Panc1 (cell line): Measurements from ENCODE around the gene MYO1B.

ENCODE experiments used
- CTCF ChIP-seq: fragments of 450-650 bp; IDR thresholded peaks from 2 replicates; pipeline ENCODE4 v1.5.1; 2017; ENCODE audit warnings: mild to moderate bottlenecking
- POLR2AphosphoS5 ChIP-seq: IDR thresholded peaks from 2 replicates; pipeline ENCODE4 v1.6.1; 2012; ENCODE audit warnings: mild to moderate bottlenecking, low read depth, low read length, moderate library complexity
- SIN3A ChIP-seq: IDR thresholded peaks from 2 replicates; pipeline ENCODE4 v1.6.1; 2012; ENCODE audit warnings: low read depth, mild to moderate bottlenecking, low read length, moderate library complexity, borderline replicate concordance; ENCODE audit not compliant: insufficient read depth
- TCF7L2 ChIP-seq: IDR thresholded peaks from 2 replicates; pipeline ENCODE4 v1.6.1; 2011; ENCODE audit warnings: mild to moderate bottlenecking, low read depth, low read length, inconsistent platforms

- TF ChIP-seq CTCF (peak; percentile 25; the same call in 1 of the 2 replicates), POLR2AphosphoS5 (no peak), SIN3A (no peak), TCF7L2 (no peak)
These were observed 57.4 kb downstream of the MYO1B start for GRCh38 chr2:191302459-191303139.
